ENCODE results near the gene APBA2.
"Not testable (repeated sequence)": the region's sequence is repeated elsewhere in the genome, so short reads cannot be mapped to it uniquely, and the experiment has no call there.

The APBA2 gene

DNA sequence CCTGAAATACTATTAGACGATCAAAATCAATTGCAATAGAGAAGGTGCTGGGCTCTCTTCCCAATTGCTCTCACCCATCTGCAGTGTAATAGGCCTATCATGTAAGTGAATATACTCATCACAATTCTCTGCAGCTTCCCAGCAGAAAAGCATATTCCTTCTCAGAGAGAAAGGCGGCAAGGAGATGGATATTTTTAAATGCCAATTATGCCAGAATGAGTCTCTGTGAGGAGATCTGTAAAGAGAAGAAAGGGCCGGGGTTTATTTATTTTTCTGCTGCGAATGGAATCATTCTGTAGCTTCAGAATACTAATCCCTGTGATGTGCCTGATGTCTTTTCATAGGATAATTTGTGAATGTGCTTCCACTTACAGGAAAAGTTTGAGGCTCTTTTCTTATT, 112.0 kb downstream of the APBA2 start:
- no peak for DNase-seq (ENCODE audit: low spot score)

DNA sequence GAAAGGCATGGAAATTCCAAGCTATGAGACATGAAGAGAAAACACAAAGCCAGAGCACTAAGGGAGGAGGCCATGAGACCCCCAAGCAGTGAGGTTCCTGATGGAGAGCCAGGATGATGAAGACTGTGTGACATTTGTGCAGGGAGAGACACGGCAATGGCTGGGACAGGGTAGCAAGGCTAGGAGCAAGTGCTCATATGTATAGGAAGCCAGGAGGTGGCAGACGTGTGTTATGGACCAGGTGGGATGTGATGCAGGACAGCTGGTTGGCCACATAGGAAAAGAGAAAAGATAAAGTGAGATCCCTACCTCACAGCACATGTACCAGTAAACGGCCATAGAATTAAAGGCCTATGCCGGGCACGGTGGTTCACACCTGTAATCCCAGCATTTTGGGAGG, 112.7 kb downstream of the APBA2 start:
- no peak for DNase-seq (ENCODE audit: low spot score)

DNA sequence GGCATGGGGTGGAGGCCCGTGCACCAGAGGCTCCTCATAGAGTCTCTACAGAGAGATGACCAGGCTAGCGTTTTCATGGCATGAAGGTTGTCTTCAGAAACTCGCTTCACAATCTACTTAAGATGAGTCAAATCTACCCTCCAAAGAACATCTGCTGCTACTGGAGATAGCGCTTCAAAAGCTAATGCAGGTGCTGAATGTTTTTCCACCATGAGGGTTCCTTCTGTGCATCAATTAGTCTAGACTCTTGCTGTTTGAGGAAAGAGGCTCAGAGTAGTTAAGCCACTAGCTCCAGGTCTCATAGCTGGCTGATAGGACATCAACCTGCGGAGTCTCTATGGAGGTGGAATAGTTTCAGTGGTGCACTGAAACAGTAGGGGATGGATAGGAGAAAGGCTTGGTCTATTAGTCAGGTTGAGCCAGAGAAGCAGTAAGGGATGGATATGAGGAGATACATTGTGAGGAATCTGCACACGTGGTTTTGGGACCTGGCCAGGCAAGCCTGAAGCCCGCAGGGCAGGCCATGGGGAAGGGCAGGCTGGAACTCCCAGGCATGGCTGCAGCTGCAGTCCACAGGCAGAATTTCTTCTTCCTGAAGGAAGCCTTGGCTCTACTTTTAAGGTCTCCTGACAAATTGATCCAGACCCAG, 117.5 kb downstream of the APBA2 start:
- no peak for DNase-seq (ENCODE audit: low spot score)

DNA sequence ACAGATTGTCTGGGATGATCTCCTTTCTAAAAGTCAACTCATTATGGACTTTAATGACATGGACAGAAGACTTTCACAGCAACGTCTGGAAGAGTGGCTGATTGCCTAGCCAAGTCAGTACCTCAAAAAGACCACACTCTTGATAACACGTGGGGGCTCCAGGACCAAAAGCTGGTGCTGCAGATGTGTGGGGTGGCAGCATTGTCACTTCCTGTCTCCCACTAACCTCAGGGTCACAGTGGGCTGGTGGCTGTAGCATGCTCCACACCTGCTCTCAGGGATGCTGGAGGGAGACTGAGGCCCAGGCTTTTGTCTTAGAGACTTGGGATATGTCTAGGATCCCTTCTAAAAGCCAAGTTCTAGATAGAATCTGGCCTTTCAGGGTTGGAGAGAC, 118.1 kb downstream of the APBA2 start:
- no peak for DNase-seq (ENCODE audit: low spot score)

- no peak for DNase-seq (ENCODE audit: low spot score)
Observed at GRCh38 chr15:29005931-29006330, 120.2 kb downstream of the APBA2 start.

GRCh38 chr15:29008846-29009245, 123.1 kb downstream of the APBA2 start:
- peak; percentile 44 for DNase-seq (ENCODE audit: low spot score)

DNA sequence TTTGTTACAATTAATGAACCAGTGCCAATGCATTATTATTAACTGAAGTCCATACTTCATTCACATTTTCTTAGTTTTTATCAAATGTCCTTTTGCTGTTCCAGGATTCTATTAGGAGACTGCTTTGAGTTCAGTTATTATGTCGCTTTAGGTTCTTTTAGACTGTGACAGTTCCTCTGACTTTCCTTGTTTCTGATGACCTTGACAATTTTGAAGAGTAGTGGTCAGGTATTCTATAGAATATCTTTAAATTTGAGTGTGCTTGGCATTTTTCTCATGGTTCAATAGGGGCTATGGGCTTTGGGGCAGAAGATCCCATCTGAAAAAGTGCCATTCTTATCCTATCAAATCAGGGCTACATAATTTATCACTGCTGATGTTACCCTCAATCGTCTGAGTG, 126.3 kb downstream of the APBA2 start:
- DNase-seq (ENCODE audit: low spot score), result no peak

DNA sequence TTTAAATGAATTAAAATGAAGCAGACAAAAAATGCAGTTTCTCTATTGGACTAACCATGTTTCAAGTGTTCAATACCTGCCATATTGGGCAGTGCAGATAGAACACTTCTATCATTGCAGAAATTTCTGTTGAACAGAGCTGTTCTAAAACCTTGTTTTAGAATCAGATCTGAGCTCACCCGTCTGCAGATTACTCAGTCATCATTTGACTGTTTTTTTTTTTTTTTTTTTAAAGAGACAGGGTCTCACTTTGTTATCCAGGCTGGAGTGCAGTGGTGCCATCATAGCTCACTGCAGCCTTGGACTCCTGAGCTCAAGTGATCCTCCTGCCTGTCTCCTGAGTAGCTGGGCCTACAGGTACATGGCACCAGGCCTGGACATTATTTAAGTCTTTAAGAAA, 128.7 kb downstream of the APBA2 start:
- no peak for DNase-seq (ENCODE audit: low spot score)

- no peak for DNase-seq (ENCODE audit: low spot score)
Observed at GRCh38 chr15:29016518-29016917, 130.7 kb downstream of the APBA2 start.

- DNase-seq (ENCODE audit: low spot score), result no peak
Observed at GRCh38 chr15:29018120-29018805, 132.5 kb downstream of the APBA2 start.

GRCh38 chr15:29018995-29019976, 133.5 kb downstream of the APBA2 start:
- DNase-seq (ENCODE audit: low spot score), result no peak

DNA sequence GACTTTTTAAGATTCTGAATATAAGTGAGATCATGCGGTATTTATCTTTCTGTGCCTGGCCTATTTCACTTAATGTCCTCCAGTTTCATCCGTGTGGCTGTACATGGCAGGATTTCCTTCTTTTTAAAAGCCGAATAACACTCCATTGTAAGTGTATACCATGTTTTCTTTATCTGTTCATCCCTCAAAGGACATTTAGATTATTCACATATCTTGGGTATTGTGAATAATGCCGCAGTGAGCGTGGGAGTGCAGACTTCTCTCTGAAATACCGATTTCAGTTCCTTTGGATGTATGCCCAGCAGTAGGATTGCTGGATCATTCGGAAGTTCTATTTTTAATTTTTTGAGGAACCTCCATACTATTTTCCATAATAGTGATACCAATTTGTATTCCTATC, 136.1 kb downstream of the APBA2 start:
- DNase-seq (ENCODE audit: low spot score), result no peak

DNA sequence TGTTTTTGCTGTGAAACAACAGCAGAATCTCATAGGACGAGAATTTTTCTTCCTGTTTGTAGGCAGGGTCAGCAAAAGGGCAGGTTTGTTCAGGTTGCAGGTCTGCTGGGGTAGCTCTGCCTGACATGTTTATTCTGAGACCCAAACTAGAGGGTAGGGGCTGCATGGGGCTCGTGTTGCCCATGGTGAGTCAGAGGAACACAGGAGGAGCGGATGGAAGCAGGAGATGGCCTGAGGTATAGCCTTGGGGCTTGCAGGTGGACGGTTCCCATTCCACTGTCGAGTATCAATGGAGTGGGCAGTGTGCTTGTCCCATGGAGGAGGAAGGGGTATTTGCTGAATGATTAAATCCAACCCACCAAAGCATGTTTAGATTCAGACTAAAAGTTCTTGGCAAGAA, 138.9 kb downstream of the APBA2 start:
- DNase-seq (ENCODE audit: low spot score), result no peak

GRCh38 chr15:29025411-29025810, 139.6 kb downstream of the APBA2 start:
- DNase-seq (ENCODE audit: low spot score), result not testable (repeated sequence)

DNA sequence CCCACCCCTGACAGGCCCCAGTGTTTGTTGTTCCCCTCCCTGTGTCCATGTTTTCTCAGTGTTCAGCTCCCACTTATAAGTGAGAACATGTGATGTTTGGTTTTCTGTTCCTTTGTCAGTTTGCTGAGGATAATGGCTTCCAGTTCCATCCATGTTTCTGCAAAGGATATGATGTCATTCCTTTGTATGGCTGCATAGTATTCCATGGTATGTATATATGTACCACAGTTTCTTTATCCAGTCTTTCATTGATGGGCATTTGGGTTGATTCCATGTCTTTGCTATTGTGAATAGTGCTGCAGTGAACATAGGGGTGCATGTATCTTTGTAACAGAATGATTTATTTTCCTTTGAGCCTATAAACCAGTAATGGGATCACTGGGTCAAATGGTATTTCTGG, 142.4 kb downstream of the APBA2 start:
- DNase-seq (ENCODE audit: low spot score), result not testable (repeated sequence)

- no peak for DNase-seq (ENCODE audit: low spot score)
Observed at GRCh38 chr15:29029651-29030195, 143.9 kb downstream of the APBA2 start.

- no peak for DNase-seq (ENCODE audit: low spot score)
Observed at GRCh38 chr15:29031502-29032228, 145.9 kb downstream of the APBA2 start.

DNA sequence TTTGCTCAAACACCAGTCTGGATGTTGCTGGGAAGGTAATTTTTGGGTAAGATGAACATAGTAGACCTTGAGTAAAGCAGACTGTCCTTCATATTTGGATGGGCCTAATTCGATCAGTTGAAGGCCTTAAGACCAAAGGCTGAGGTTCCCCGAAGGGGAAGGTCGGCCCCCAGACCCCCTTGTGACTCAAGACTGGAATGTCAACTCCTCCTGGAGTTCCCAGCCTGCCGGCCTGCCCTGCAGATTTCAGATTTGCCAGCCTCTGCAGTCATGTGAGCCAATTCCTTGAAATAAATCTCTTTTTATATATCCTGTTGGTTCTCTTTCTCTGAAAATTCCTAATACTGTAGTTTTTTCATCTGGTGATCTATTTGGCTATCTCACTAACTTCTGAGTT, 146.5 kb downstream of the APBA2 start:
- no peak for DNase-seq (ENCODE audit: low spot score)

- no peak for DNase-seq (ENCODE audit: low spot score)
Observed at GRCh38 chr15:29032751-29033150, 147.0 kb downstream of the APBA2 start.

- DNase-seq (ENCODE audit: low spot score), result no peak
Observed at GRCh38 chr15:29034151-29034550, 148.4 kb downstream of the APBA2 start.

DNA sequence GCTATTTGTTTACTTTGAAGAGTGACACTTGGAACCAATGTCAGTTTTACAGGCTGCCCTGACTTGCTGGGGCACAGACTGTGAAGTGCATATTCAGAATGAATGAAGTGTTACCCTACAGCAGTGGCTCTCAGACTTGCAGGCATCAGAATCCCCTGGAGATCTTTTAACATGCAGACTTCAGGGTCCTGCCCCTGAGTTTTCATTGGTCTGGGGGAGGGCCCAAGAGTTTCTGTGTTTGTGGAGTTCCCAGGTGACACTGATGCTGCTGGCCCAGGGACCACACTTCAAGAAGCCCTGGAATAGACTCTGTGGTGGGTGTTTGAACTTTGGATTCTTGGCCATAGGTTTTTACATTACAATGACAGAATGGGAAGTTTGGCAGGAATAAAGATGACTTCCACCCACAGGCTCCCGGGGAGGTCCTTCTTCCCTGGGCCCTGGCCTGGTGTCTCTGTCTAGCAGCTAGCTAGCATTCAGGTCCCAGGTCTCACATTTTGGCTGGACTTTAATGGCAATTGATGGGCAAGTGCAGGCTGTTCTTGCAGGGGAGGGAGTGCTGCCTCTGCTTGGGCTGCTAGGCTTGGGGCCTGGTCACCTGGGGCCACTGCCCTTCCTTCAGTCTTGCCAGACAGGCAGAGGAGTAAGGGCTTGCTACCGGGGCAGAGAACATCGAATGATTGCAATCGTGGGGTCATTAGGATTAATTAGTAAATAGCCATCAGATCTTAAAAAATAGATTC, 149.0 kb downstream of the APBA2 start:
- no peak for DNase-seq (ENCODE audit: low spot score)

All from AG08396 (cell line).